RPMI7951 (cell line): Measurements from ENCODE around the gene NXF2. TPM values are rescaled to one million over a fixed set of nuclear protein-coding genes. Genes with fewer than 3 reads are reported as not detected.
"Not testable (repeated sequence)": the region's sequence is repeated elsewhere in the genome, so short reads cannot be mapped to it uniquely, and the experiment has no call there.

Experiments used
- DNase-seq: peaks from one replicate; pipeline ENCODE4 v3.0.0-alpha.2; 2012; ENCODE audit warnings: low read depth
- total RNA-seq: library from RNA; depleted of rRNA; stranded (reverse); fragments of >200 nt; shearing (Covaris generic); gene quantifications from 2 replicates; pipeline ENCODE4 v1.2.3, GENCODE V29; 2014; rRNA removed

The NXF2 gene
- not detected in 2 replicates for total RNA-seq

DNA sequence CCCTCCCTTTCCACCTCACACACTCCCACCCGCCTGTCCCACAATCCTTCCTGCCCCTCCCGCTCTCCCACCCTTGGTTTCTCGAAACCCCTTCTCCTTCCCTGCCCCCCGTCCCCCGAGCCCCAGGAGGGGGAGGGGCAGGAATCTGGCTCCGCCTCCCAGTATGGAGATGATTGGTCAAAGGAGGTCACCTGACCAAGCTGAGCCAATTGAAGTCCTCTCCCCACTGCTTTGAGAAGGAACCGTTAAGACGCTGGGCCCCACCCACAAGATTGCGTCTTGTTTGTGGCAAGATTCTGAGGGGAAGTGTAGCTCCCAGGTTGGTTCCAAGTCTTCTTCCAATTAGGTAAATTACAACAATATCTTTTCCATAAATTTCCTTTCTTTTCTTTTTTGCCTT is at the start of gene NXF2:
Gene NXF2 (plus strand): TSS at position 275 of the 400 bp plus-strand sequence. CDS start 59,912 bp downstream, outside the sequence.
- DNase-seq = not testable (repeated sequence)

DNA sequence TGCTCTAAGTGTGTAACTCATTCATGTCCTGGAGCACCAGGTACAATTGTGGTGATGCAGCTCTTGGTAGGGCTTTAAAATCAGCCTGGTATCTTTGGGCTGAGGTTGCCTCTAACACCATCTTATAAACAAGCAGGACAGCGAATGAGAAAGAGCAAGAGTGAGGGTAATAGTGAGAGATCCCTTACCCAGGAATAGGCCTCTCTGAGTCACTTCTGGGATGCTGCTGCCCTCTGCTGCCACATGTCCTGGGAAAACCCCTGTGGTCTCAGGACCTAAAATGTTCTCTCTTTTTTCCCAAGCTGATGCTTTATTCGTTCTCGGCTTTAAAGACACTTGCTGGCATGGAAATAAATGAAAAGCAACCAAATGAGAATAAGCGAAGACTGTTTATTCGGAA is 39.0 kb upstream of the NXF2 start:
- DNase-seq = not testable (repeated sequence)

- not testable (repeated sequence) for DNase-seq
These were observed 32.0 kb upstream of the NXF2 start, which contains the start of gene TCP11X1 for GRCh38 chrX:102214986-102215385. Gene TCP11X1 (plus strand): TSS chrX:102215301.

DNA sequence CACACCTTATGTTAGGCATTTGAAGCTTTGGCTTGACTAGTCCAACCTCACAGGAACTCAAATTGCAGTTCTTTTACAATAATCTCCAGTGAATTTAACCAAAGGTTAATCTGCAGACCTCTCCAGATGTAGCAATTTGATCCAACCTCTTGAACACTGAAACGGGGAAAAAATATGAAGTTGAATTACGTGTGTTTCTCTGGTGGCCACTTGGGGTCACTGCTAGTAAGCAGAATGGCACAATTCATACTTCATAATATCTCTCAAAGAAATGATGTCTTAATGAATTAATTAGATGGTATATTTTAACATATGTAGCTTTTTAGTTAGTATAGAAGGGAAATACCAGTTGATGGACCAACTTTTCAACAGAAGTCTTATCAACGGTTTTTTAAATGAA is 30.5 kb upstream of the NXF2 start:
- DNase-seq = not testable (repeated sequence)

DNA sequence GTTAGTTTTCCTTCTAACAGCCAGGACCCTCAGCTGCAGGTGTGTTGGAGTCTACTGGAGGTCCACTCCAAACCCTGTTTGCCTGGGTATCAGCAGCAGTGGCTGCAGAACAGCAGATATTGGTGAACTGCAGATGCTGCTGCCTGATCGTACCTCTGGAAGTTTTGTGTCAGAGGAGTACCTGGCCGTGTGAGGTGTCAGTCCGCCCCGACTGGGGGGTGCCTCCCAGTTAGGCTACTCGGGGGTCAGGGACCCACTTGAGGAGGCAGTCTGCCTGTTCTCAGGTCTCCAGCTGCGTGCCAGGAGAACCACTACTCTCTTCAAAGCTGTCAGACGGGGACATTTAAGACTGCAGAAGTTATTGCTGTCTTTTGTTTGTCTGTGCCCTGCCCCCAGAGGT is 11.3 kb upstream of the NXF2 start:
- not testable (repeated sequence) for DNase-seq

DNA sequence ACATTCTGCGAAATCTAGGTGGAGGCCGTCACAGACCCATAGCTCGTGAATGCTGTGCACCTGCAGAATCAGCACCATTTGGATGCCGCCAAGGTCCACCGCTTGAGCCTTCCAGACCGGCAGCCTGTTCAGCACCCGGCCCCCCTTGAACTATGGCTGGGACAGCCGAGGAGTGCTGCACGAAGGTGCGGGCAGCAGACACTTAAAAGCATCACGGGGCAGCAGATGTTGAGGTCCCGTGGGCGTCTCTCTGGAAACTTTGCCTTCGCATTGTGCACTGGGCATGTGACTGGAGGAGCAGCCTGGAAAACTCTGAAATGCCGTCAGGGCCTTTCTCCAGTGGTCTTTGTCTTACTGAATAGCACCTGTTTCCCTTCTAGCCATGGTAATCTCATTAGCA is 6.7 kb upstream of the NXF2 start:
- not testable (repeated sequence) for DNase-seq

GRCh38 chrX:102272231-102272630 is 25.3 kb downstream of the NXF2 start:
- not testable (repeated sequence) for DNase-seq

- DNase-seq = no peak
These were observed 91.2 kb downstream of the NXF2 start for GRCh38 chrX:102338162-102338561.

- DNase-seq = peak; percentile 2
These were observed 92.6 kb downstream of the NXF2 start for GRCh38 chrX:102339312-102340298.

- DNase-seq = no peak
These were observed 94.9 kb downstream of the NXF2 start for GRCh38 chrX:102341867-102342266.

DNA sequence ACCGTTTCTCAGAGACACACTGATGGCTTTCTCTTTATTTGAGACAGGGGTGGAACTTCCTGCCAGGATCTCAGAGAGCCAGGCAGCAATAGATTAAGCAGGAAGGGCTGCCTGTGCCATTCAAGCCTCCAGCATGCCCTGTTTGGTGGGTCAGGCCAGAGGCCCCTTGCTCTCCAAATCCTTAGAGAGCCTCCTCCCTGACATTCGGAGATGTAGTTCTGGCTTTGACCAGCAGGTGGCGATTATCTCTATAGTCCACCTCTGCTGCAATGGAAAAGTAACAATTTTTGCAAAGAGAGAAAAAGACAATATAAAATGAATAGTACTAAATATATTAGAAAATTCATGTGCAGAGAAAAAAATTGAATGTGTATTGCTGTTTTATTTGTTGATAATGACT is 98.9 kb downstream of the NXF2 start:
- peak; percentile 10 for DNase-seq

Other genes with a start within 250 kb of the NXF2 start
- not detected in 2 replicates for gene TCEAL2, start 121.5 kb upstream of the NXF2 start, total RNA-seq
- not detected in 2 replicates for gene TCEAL6, start 104.7 kb upstream of the NXF2 start, total RNA-seq
- 0.60 TPM in 1 of 2 replicates, not detected in the other for gene BEX5, start 91.2 kb upstream of the NXF2 start, total RNA-seq
- not detected in 2 replicates for gene TCP11X1, start 31.9 kb upstream of the NXF2 start, total RNA-seq
- gene NXF2B, start 192.8 kb downstream of the NXF2 start, total RNA-seq = not detected in 2 replicates
- not detected in 2 replicates for gene TCP11X2, start 224.6 kb downstream of the NXF2 start, total RNA-seq